OCI-LY3 (cell line): ENCODE results near the gene EHMT1.

Experiments used
- H2AFZ ChIP-seq: fragments of 200-600, 300-600 bp; shearing (Covaris generic); 2 replicates; pipeline ENCODE4 v1.6.0; 2014; ENCODE audit warnings: antibody characterized with exemption, low read depth, low read length
- H3K27ac ChIP-seq: fragments of 200-600, 300-600 bp; sonication (generic); 2 replicates; pipeline ENCODE4 v1.5.1; 2014; ENCODE audit warnings: mild to moderate bottlenecking, low read length, moderate library complexity, mixed read lengths
- H3K27me3 ChIP-seq: fragments of 200-600, 300-600 bp; sonication (generic); 2 replicates; pipeline ENCODE4 v1.6.1; 2014; ENCODE audit warnings: low read depth, low read length, mixed read lengths
- H3K36me3 ChIP-seq: fragments of 200-600, 300-600 bp; sonication (generic); replicated peaks from 2 replicates; pipeline ENCODE3; 2014; ENCODE audit warnings: low read depth, low read length, mixed read lengths
- H3K4me1 ChIP-seq: fragments of 300-600, 200-600 bp; sonication (generic); 2 replicates; pipeline ENCODE4 v1.6.1; 2014; ENCODE audit warnings: low read length, mixed read lengths
- H3K4me2 ChIP-seq: fragments of 200-600, 300-600 bp; sonication (generic); 2 replicates; pipeline ENCODE4 v1.6.1; 2014; ENCODE audit warnings: low read length, mixed read lengths
- H3K4me3 ChIP-seq: fragments of 300-600, 200-600 bp; sonication (generic); 2 replicates; pipeline ENCODE4 v1.5.1; 2014; ENCODE audit warnings: antibody characterized with exemption, mild to moderate bottlenecking, low read length, moderate library complexity
- H3K79me2 ChIP-seq: fragments of 300-600, 200-600 bp; shearing (Covaris generic); 2 replicates; pipeline ENCODE4 v1.6.1; 2014; ENCODE audit warnings: mild to moderate bottlenecking, low read length, mixed read lengths
- H3K9ac ChIP-seq: fragments of 300-600, 200-600 bp; shearing (Covaris generic); 2 replicates; pipeline ENCODE4 v1.6.0; 2014; ENCODE audit warnings: mild to moderate bottlenecking, low read length, moderate library complexity
- H3K9me3 ChIP-seq: fragments of 200-600, 300-600 bp; shearing (Covaris generic); 2 replicates; pipeline ENCODE4 v1.6.1; 2014; ENCODE audit warnings: low read length, mixed read lengths; ENCODE audit not compliant: insufficient read depth
- H4K20me1 ChIP-seq: fragments of 200-600, 300-600 bp; sonication (generic); 2 replicates; pipeline ENCODE4 v1.6.1; 2016; ENCODE audit warnings: low read length, mixed read lengths; ENCODE audit not compliant: insufficient read depth
- EZH2phosphoT487 ChIP-seq: fragments of 200-600 bp; shearing (Covaris generic); IDR thresholded peaks from 2 replicates; pipeline ENCODE4 v1.6.1; 2018; ENCODE audit warnings: antibody characterized with exemption, mixed run types, low read depth
- TF ChIP-seq, protein P1 (sequence below): fragments of 200-600, 300-600 bp; sonication (generic); IDR thresholded peaks from 2 replicates; pipeline ENCODE4 v1.5.1; 2014; ENCODE audit warnings: antibody characterized with exemption, low read length, low read depth

Gene EHMT1

GRCh38 chr9:137613259-137613658 lies 5.5 kb upstream of the EHMT1 start:
- no peak overlapping the region for H3K4me2 ChIP-seq
- H3K27me3 ChIP-seq: no peaks in the 10 kb centered on the region
- peaks cover 22% of the 10 kb centered on the region for H3K79me2 ChIP-seq
- no peaks in the 10 kb centered on the region for H3K9me3 ChIP-seq
- H3K27ac ChIP-seq: no peak overlapping the region
- H3K4me1 ChIP-seq: peaks cover 11% of the 10 kb centered on the region
- no peak overlapping the region for H3K4me3 ChIP-seq
- H3K36me3 ChIP-seq: peaks cover 23% of the 10 kb centered on the region
- H3K9ac ChIP-seq: no peak overlapping the region
- no peak overlapping the region for H2AFZ ChIP-seq
- TF ChIP-seq, protein P1, sequence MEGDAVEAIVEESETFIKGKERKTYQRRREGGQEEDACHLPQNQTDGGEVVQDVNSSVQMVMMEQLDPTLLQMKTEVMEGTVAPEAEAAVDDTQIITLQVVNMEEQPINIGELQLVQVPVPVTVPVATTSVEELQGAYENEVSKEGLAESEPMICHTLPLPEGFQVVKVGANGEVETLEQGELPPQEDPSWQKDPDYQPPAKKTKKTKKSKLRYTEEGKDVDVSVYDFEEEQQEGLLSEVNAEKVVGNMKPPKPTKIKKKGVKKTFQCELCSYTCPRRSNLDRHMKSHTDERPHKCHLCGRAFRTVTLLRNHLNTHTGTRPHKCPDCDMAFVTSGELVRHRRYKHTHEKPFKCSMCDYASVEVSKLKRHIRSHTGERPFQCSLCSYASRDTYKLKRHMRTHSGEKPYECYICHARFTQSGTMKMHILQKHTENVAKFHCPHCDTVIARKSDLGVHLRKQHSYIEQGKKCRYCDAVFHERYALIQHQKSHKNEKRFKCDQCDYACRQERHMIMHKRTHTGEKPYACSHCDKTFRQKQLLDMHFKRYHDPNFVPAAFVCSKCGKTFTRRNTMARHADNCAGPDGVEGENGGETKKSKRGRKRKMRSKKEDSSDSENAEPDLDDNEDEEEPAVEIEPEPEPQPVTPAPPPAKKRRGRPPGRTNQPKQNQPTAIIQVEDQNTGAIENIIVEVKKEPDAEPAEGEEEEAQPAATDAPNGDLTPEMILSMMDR: no peak
- TF ChIP-seq EZH2phosphoT487: no peak
- H4K20me1 ChIP-seq: no peaks in the 10 kb centered on the region

DNA sequence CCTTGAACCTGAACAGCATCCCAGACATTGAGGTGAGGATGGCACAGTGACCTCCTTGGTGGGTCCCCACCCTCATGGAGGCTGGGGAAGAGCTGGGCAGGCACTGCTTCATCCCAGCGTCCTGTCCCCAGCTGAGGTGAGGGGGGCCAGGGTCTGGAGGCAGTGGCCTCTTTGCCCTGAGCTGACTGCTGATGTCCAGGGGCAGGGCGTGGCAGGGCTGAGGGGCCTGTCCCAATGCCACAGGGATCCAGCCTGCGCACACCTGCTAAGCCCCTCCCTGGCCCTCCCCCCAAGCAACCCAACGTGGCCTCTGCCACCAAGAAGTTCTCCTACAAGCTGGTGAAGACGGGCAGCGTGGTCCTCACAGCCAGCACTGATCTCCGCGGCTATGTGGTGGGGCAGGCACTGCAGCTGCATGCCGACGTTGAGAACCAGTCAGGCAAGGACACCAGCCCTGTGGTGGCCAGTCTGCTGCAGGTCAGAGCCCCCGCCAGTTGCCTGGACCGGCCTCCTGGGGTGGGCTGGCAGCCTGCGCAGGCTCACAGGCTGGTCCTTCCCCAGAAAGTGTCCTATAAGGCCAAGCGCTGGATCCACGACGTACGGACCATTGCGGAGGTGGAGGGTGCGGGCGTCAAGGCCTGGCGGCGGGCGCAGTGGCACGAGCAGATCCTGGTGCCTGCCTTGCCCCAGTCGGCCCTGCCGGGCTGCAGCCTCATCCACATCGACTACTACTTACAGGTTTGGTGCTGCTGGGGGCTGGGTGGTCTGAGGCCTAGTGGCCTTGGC lies 4.9 kb upstream of the EHMT1 start:
- no peaks in the 10 kb centered on the region for H3K27me3 ChIP-seq

DNA sequence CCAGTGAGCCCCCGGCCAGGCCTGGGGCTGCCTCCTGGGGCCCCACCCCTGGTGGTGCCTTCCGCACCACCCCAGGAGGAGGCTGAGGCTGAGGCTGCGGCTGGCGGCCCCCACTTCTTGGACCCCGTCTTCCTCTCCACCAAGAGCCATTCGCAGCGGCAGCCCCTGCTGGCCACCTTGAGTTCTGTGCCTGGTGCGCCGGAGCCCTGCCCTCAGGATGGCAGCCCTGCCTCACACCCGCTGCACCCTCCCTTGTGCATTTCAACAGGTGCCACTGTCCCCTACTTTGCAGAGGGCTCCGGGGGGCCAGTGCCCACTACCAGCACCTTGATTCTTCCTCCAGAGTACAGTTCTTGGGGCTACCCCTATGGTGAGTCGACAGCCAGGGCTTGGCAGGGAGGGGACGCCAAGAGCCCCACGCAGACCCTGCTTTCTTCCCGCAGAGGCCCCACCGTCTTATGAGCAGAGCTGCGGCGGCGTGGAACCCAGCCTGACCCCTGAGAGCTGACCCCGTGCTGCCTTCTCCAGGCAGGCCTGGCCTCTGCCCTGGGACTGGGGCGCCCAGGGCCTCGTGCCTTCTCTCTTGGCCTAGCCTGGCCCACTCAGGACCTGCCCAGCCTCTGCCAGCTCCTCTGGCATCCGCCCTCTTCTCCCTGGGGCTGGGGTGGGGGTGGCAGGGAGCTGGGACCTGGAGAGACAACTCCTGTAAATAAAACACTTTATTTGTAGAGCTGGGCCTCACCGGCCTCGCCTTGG lies 4.0 kb upstream of the EHMT1 start:
- TF ChIP-seq, protein P1: no peak
- TF ChIP-seq EZH2phosphoT487: no peak
- H3K27ac ChIP-seq: no peak overlapping the region
- H3K4me2 ChIP-seq: no peak overlapping the region
- H3K79me2 ChIP-seq: peaks cover 33% of the 10 kb centered on the region
- peaks cover 12% of the 10 kb centered on the region for H3K4me1 ChIP-seq
- H3K9me3 ChIP-seq: no peaks in the 10 kb centered on the region
- H4K20me1 ChIP-seq: 0 out of 2 replicates have a peak, but pooled peaks cover 2% of the 10 kb centered on the region
- no peak overlapping the region for H2AFZ ChIP-seq
- no peaks in the 10 kb centered on the region for H3K27me3 ChIP-seq
- H3K36me3 ChIP-seq: peaks cover 23% of the 10 kb centered on the region
- H3K9ac ChIP-seq: no peak overlapping the region
- no peak overlapping the region for H3K4me3 ChIP-seq

More for the DNA sequence above, 4.9 kb upstream of the EHMT1 start:
- Histone ChIP-seq H3K79me2 (peaks cover 25% of the 10 kb centered on the region), H3K4me1 (peaks cover 11% of the 10 kb centered on the region), H3K27ac (no peak overlapping the region), H3K9ac (no peak overlapping the region), H2AFZ (no peak overlapping the region), H3K36me3 (peaks cover 23% of the 10 kb centered on the region), H3K9me3 (no peaks in the 10 kb centered on the region), H3K4me2 (no peak overlapping the region), H3K4me3 (no peak overlapping the region), H4K20me1 (no peaks in the 10 kb centered on the region)
- TF ChIP-seq, protein P1: no peak
- TF ChIP-seq EZH2phosphoT487: no peak

- no peak overlapping the region for H3K4me3 ChIP-seq
- H3K27ac ChIP-seq: no peak overlapping the region
- H3K4me1 ChIP-seq: peaks cover 16% of the 10 kb centered on the region
- H3K79me2 ChIP-seq: peaks cover 40% of the 10 kb centered on the region
- H3K36me3 ChIP-seq: peaks cover 23% of the 10 kb centered on the region
- peaks cover 6% of the 10 kb centered on the region for H4K20me1 ChIP-seq
- no peaks in the 10 kb centered on the region for H3K9me3 ChIP-seq
- no peak overlapping the region for H2AFZ ChIP-seq
- H3K4me2 ChIP-seq: no peak overlapping the region
- no peak overlapping the region for H3K9ac ChIP-seq
- no peaks in the 10 kb centered on the region for H3K27me3 ChIP-seq
- TF ChIP-seq, protein P1: no peak
- TF ChIP-seq EZH2phosphoT487: no peak
Measured at GRCh38 chr9:137615387-137615871, 3.4 kb upstream of the EHMT1 start.
